CD14-positive monocyte (primary cell): ENCODE data around the gene SLC24A2. TPM values are rescaled to one million over a fixed set of nuclear protein-coding genes. Genes with fewer than 3 reads are reported as not detected.

Experiments
- DNase-seq, 3 donors: peaks; one replicate each; pipeline ENCODE4 v3.0.0-alpha.2; 2011 to 2022
- H2AFZ ChIP-seq: 2 replicates; pipeline ENCODE4 v1.6.0; 2012; ENCODE audit warnings: mild to moderate bottlenecking, low read depth, low read length, inconsistent platforms; ENCODE audit not compliant: insufficient read depth, poor library complexity, severe bottlenecking
- H3K27ac ChIP-seq, 2 donors: 1 replicate in 1 of 2; 2 replicates in 1 of 2; pipeline ENCODE4 v1.5.1; 2012 to 2013; ENCODE audit warnings: low read length in 2 of 2, control low read depth in 1 of 2, inconsistent platforms in 1 of 2, low read depth in 1 of 2, mild to moderate bottlenecking in 1 of 2
- H3K27me3 ChIP-seq, 2 donors: one replicate each; pipeline versions ENCODE4 v1.6.0 to v1.6.1; 2011 to 2013; ENCODE audit warnings: low read length in 2 of 2; ENCODE audit not compliant: control insufficient read depth in 2 of 2, insufficient read depth in 2 of 2
- H3K36me3 ChIP-seq, 2 donors: replicated peaks in 1 of 2; 1 replicate in 1 of 2; 2 replicates in 1 of 2; pipeline versions ENCODE4 v1.5.1 to v1.6.1; 2012 to 2013; ENCODE audit warnings: low read length in 2 of 2, control low read depth in 1 of 2, inconsistent platforms in 1 of 2, mild to moderate bottlenecking in 1 of 2; ENCODE audit not compliant: insufficient read depth in 2 of 2, control insufficient read depth in 1 of 2
- H3K4me1 ChIP-seq, 2 donors: 1 replicate in 1 of 2; 2 replicates in 1 of 2; pipeline versions ENCODE4 v1.5.1 to v1.6.1; 2012 to 2013; ENCODE audit warnings: low read length in 2 of 2, control low read depth in 1 of 2, inconsistent platforms in 1 of 2, mild to moderate bottlenecking in 1 of 2, moderate library complexity in 1 of 2; ENCODE audit not compliant: insufficient read depth in 2 of 2, control insufficient read depth in 1 of 2
- H3K4me2 ChIP-seq: replicated peaks from 2 replicates; pipeline ENCODE3; 2012; ENCODE audit warnings: low read length, moderate library complexity, mild to moderate bottlenecking; ENCODE audit not compliant: poor library complexity, severe bottlenecking; ENCODE audit errors: extremely low read depth
- H3K4me3 ChIP-seq, 3 experiments: fragments of 200-600 bp in 1 of 3; sonication (generic) in 1 of 3; replicated peaks in 1 of 3; 1 replicate in 2 of 3; 2 replicates in 1 of 3; pipeline ENCODE4 v1.5.1; 2011 to 2013; ENCODE audit warnings: low read length in 3 of 3, mild to moderate bottlenecking in 3 of 3, control low read depth in 2 of 3, low read depth in 2 of 3, inconsistent platforms in 1 of 3, moderate library complexity in 1 of 3
- H3K79me2 ChIP-seq: 2 replicates; pipeline ENCODE4 v1.6.0; 2012; ENCODE audit warnings: mild to moderate bottlenecking, control low read depth, inconsistent platforms, low read length, moderate library complexity; ENCODE audit not compliant: insufficient read depth
- H3K9ac ChIP-seq: 2 replicates; pipeline ENCODE4 v1.6.0; 2017; ENCODE audit warnings: low read length, mild to moderate bottlenecking; ENCODE audit not compliant: insufficient read depth, poor library complexity, severe bottlenecking
- H3K9me3 ChIP-seq, 2 donors: replicated peaks in 1 of 2; 1 replicate in 1 of 2; 2 replicates in 1 of 2; pipeline versions ENCODE4 v1.5.1 to v1.6.1; 2012 to 2013; ENCODE audit warnings: low read length in 2 of 2, control low read depth in 1 of 2; ENCODE audit not compliant: control insufficient read depth in 1 of 2, insufficient read depth in 1 of 2
- H4K20me1 ChIP-seq: 2 replicates; pipeline ENCODE4 v1.6.0; 2012; ENCODE audit warnings: mild to moderate bottlenecking, low read length, control low read depth, moderate library complexity; ENCODE audit not compliant: insufficient read depth
- H3K27ac Mint-ChIP-seq, 7 donors: one replicate each; pipeline ENCODE4 v1.8.0; 2020; ENCODE audit warnings: mild to moderate bottlenecking in 7 of 7, mixed read lengths in 7 of 7, moderate library complexity in 6 of 7, inconsistent platforms in 2 of 7
- H3K27me3 Mint-ChIP-seq, 3 donors: one replicate each; pipeline ENCODE4 v1.8.0; 2021 to 2022; ENCODE audit warnings: low read depth in 3 of 3, mild to moderate bottlenecking in 3 of 3, mixed read lengths in 3 of 3, moderate library complexity in 3 of 3, inconsistent platforms in 1 of 3
- H3K36me3 Mint-ChIP-seq, 2 donors: one replicate each; pipeline ENCODE4 v1.8.0; 2020; ENCODE audit warnings: mixed read lengths in 2 of 2, inconsistent platforms in 1 of 2, mild to moderate bottlenecking in 1 of 2
- H3K4me1 Mint-ChIP-seq: one replicate; pipeline ENCODE4 v1.8.0; 2020; ENCODE audit warnings: mild to moderate bottlenecking, mixed read lengths
- H3K4me3 Mint-ChIP-seq, 2 donors: one replicate each; pipeline ENCODE4 v1.8.0; 2020; ENCODE audit warnings: mild to moderate bottlenecking in 2 of 2, mixed read lengths in 2 of 2, moderate library complexity in 1 of 2
- H3K9me3 Mint-ChIP-seq, 7 donors: one replicate each; pipeline ENCODE4 v1.8.0; 2020 to 2022; ENCODE audit warnings: mixed read lengths in 7 of 7, mild to moderate bottlenecking in 6 of 7, moderate library complexity in 6 of 7, inconsistent platforms in 2 of 7
- CTCF ChIP-seq: fragments of 200-600 bp; IDR thresholded peaks from one replicate; pipeline ENCODE4 v1.8.0; 2022; ENCODE audit warnings: antibody characterized with exemption, mild to moderate bottlenecking
- WGBS: methylation state at CpG from one replicate; pipeline ENCODE4 v1.1.5; 2013; ENCODE audit warnings: missing lambda C conversion rate; ENCODE audit not compliant: insufficient coverage; 5-methylcytosine and 5-hydroxymethylcytosine counted together
- intact Hi-C, 2 donors: fragments of 100-400 bp; cut with micrococcal nuclease; formaldehyde crosslinking; loops; one replicate each; pipeline versions ENCODE4 v1.15.0 to v1.15.1; 2023
- polyA plus RNA-seq, 3 donors: library from polyadenylated mRNA; depleted of rRNA in 1 of 3; unstranded in 2 of 3; stranded (reverse) in 1 of 3; fragments of 300-500 nt in 2 of 3; fragments of >200 nt in 1 of 3; fragmentation: Illumina TruSeq in 2 of 3; gene quantifications; 1 replicate in 2 of 3; 2 replicates in 1 of 3; pipeline ENCODE4 v1.2.3, GENCODE V29; 2012 to 2021

The SLC24A2 gene
- polyA plus RNA-seq, 3 donors: not detected

- Histone ChIP-seq H3K4me3 (no peak overlapping the region), H3K4me2 (no peak overlapping the region), H3K9ac (no peak overlapping the region), H3K36me3 (no peaks in the 10 kb centered on the region), H3K4me1 (peaks cover 0 to 8% of the 10 kb centered on the region in 2 donors), H3K9me3 (peaks cover 0 to 12% of the 10 kb centered on the region in 2 donors), H3K79me2 (no peaks in the 10 kb centered on the region), H2AFZ (no peak overlapping the region), H4K20me1 (no peaks in the 10 kb centered on the region), H3K27me3 (peaks cover 48 to 56% of the 10 kb centered on the region in 2 donors), H3K27ac (no peak overlapping the region)
- Mint-ChIP-seq H3K27me3 (peaks cover 24 to 57% (median 41%) of the 10 kb centered on the region in 3 donors), H3K36me3 (no peaks in the 10 kb centered on the region), H3K27ac (no peak overlapping the region), H3K9me3 (peaks cover under 1 to 11% (median 5%) of the 10 kb centered on the region in 7 donors), H3K4me1 (peaks cover 4% of the 10 kb centered on the region), H3K4me3 (peak overlapping the region in 1 of 2 donors; percentile 73)
- no peak for TF ChIP-seq CTCF
- no CpG with 5 or more reads among the region's 4 CpGs for WGBS
- no peak for DNase-seq
- intact Hi-C loops: no loop called here
Measured at GRCh38 chr9:19787672-19788071, 1.2 kb downstream of the SLC24A2 start.

- Histone ChIP-seq H3K9me3 (peaks cover 0 to 12% of the 10 kb centered on the region in 2 donors), H3K4me1 (peaks cover 0 to 8% of the 10 kb centered on the region in 2 donors), H2AFZ (no peak overlapping the region), H3K36me3 (no peaks in the 10 kb centered on the region), H3K79me2 (no peaks in the 10 kb centered on the region), H3K4me2 (no peak overlapping the region), H3K27me3 (peaks cover 37 to 44% of the 10 kb centered on the region in 2 donors), H4K20me1 (no peaks in the 10 kb centered on the region), H3K4me3 (no peak overlapping the region), H3K9ac (no peak overlapping the region), H3K27ac (no peak overlapping the region)
- Mint-ChIP-seq H3K9me3 (peaks cover 0 to 11% (median 4%) of the 10 kb centered on the region in 7 donors), H3K36me3 (no peaks in the 10 kb centered on the region), H3K27me3 (peaks cover 24 to 56% (median 43%) of the 10 kb centered on the region in 3 donors), H3K27ac (no peak overlapping the region), H3K4me1 (peaks cover 4% of the 10 kb centered on the region), H3K4me3 (no peak overlapping the region)
- intact Hi-C loops: no loop called here
- DNase-seq: no peak
- no CpG with 5 or more reads among the region's 1 CpG for WGBS
- no peak for TF ChIP-seq CTCF
Measured at GRCh38 chr9:19785230-19785629, 3.6 kb downstream of the SLC24A2 start.
